Smooth muscle cell of the coronary artery (primary cell): ENCODE measurements around the gene SNX3. TPM values are rescaled to one million over a fixed set of nuclear protein-coding genes. Genes with fewer than 3 reads are reported as not detected.

Experiments used
- total RNA-seq: library from RNA; depleted of rRNA; stranded (reverse); fragments of >200 nt; gene quantifications from 2 replicates; pipeline ENCODE4 v1.2.3, GENCODE V29; 2014; ENCODE audit warnings: low replicate concordance

SNX3 gene
- total RNA-seq, result 148 and 172 TPM in 2 replicates

GRCh38 chr6:108260809-108261569, at the start of gene SNX3:
Gene SNX3, minus strand, starts transcription at chr6:108261040. Its CDS starts 119 bp downstream, at chr6:108260921.

DNA sequence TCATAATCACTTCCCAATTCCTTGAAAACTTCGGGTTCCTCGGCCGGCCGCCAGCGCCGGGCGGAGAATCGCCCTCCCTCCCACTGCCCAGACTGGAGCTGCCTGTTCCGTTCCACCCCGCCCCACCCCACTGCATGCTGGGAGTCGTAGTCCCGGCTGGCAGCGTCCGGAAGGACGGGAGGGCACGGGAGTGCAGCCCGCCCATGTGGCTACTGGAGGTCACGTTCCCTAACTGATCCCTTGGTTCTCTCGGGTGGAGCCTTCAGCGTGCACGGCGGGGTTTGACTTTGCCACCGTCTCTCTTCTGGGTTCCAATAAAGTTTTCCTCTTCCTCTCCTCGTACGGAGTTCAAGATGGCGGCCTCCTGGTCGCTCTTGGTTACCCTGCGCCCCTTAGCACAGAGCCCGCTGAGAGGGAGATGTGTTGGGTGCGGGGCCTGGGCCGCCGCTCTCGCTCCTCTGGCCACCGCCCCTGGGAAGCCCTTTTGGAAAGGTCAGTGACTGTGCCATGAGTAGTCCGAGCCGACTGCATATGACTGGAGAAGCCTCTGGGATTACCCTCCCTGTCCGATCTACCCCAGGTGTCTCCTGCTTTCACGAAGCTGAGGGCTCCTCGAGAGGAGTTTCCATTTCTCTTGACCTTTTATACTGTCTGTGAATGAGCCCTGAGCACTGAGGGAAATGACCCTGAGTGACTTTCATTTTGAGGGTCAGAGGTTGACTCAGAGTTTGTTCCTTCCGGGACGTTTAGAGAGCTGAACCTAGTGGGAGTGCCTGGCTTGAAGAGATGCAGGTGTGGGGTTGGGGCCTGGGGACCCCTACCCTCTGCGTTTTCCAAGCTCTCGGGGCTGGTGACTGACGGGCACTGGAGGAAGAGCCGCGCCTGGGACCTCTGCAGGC, 34.1 kb upstream of the SNX3 start, which contains the start of gene AFG1L:
Gene AFG1L (plus strand): TSS at position 328 of the 899 bp plus-strand sequence. CDS start 26 bp downstream, at position 354.

GRCh38 chr6:108165714-108166663, 94.9 kb downstream of the SNX3 start, which contains the start of gene NR2E1:
Gene NR2E1, plus strand, starts transcription at chr6:108166022. Its CDS starts 744 bp downstream, at chr6:108166766.

Other genes starting within 250 kb of the SNX3 start
- 13.1 and 32.9 TPM in 2 replicates for gene OSTM1, start 186.3 kb downstream of the SNX3 start, total RNA-seq
- not detected in 2 replicates for gene NR2E1, start 95.0 kb downstream of the SNX3 start, total RNA-seq
- gene AFG1L, start 34.0 kb upstream of the SNX3 start, total RNA-seq, result 2.7 and 3.9 TPM in 2 replicates